Keratinocyte (primary cell): ENCODE data around the gene NIBAN1. TPM values are rescaled to one million over a fixed set of nuclear protein-coding genes. Genes with fewer than 3 reads are reported as not detected.

ENCODE experiments used
- DNase-seq: peaks from one replicate; pipeline ENCODE4 v3.0.0-alpha.2; 2011; ENCODE audit warnings: low read depth, missing footprints, low spot score
- FAIRE-seq: peaks from 2 replicates; lab custom pipeline; 2011; peaks lifted over from hg19 to GRCh38; lab: Jason Lieb, UNC
- H2AFZ ChIP-seq: 2 replicates; pipeline ENCODE4 v1.6.0; 2012; ENCODE audit warnings: low read length, control low read depth, inconsistent platforms; ENCODE audit not compliant: control insufficient read depth
- H3K27ac ChIP-seq: 2 replicates; pipeline ENCODE4 v1.5.1; 2011; ENCODE audit warnings: low read length; ENCODE audit not compliant: control insufficient read depth, insufficient read depth
- H3K27me3 ChIP-seq: 3 replicates; pipeline ENCODE4 v1.6.0; 2011; ENCODE audit warnings: low read length; ENCODE audit not compliant: control insufficient read depth, insufficient read depth; ENCODE audit errors: extremely low read depth
- H3K36me3 ChIP-seq, 2 experiments: 2 replicates in 1 of 2; 3 replicates in 1 of 2; pipeline ENCODE4 v1.5.1; 2011; ENCODE audit warnings: low read length in 2 of 2, mild to moderate bottlenecking in 1 of 2; ENCODE audit not compliant: control insufficient read depth in 2 of 2, insufficient read depth in 2 of 2; ENCODE audit errors: extremely low read depth in 1 of 2
- H3K4me1 ChIP-seq: 3 replicates; pipeline ENCODE4 v1.5.1; 2011; ENCODE audit warnings: low read length; ENCODE audit not compliant: control insufficient read depth, insufficient read depth; ENCODE audit errors: extremely low read depth
- H3K4me2 ChIP-seq: 3 replicates; pipeline ENCODE4 v1.6.0; 2011; ENCODE audit warnings: low read depth, low read length; ENCODE audit not compliant: control insufficient read depth, insufficient read depth; ENCODE audit errors: extremely low read depth
- H3K4me3 ChIP-seq, 3 experiments: fragments of 200-600 bp in 1 of 3; sonication (generic) in 1 of 3; 2 replicates in 2 of 3; 3 replicates in 1 of 3; pipeline ENCODE4 v1.5.1; 2011 to 2016; ENCODE audit warnings: low read length in 3 of 3, mild to moderate bottlenecking in 3 of 3, control low read depth in 2 of 3, inconsistent platforms in 1 of 3, low read depth in 1 of 3, mixed read lengths in 1 of 3, mixed run types in 1 of 3, moderate library complexity in 1 of 3; ENCODE audit not compliant: control insufficient read depth in 2 of 3, insufficient read depth in 2 of 3; ENCODE audit errors: extremely low read depth in 1 of 3
- H3K79me2 ChIP-seq: 2 replicates; pipeline ENCODE4 v1.6.0; 2012; ENCODE audit warnings: low read length; ENCODE audit not compliant: control insufficient read depth, insufficient read depth
- H3K9ac ChIP-seq: 3 replicates; pipeline ENCODE4 v1.6.0; 2011; ENCODE audit warnings: low read length; ENCODE audit not compliant: control insufficient read depth, insufficient read depth; ENCODE audit errors: extremely low read depth
- H3K9me1 ChIP-seq: 3 replicates; pipeline ENCODE4 v1.6.0; 2011; ENCODE audit warnings: low read length; ENCODE audit not compliant: control insufficient read depth, insufficient read depth; ENCODE audit errors: extremely low read depth
- H3K9me3 ChIP-seq: 2 replicates; pipeline ENCODE4 v1.5.1; 2012; ENCODE audit warnings: low read depth, low read length; ENCODE audit not compliant: control insufficient read depth
- H4K20me1 ChIP-seq: 3 replicates; pipeline ENCODE4 v1.6.0; 2011; ENCODE audit warnings: low read length; ENCODE audit not compliant: control insufficient read depth, insufficient read depth; ENCODE audit errors: extremely low read depth
- CTCF ChIP-seq, 3 experiments: IDR thresholded peaks in 1 of 3; conservative IDR thresholded peaks in 1 of 3; optimal IDR thresholded peaks in 1 of 3; 2 replicates in 2 of 3; 3 replicates in 1 of 3; pipeline versions ENCODE3 to v1.5.1; 2011; ENCODE audit warnings: low read length in 3 of 3, mild to moderate bottlenecking in 3 of 3, moderate library complexity in 2 of 3, control low read depth in 1 of 3, inconsistent platforms in 1 of 3; ENCODE audit not compliant: insufficient read depth in 2 of 3; ENCODE audit errors: extremely low read depth in 1 of 3
- EZH2 ChIP-seq: IDR thresholded peaks from one replicate; pipeline ENCODE4 v1.6.1; 2012; ENCODE audit warnings: inconsistent platforms, mild to moderate bottlenecking, low read length, moderate library complexity
- dilution Hi-C: fragments of 300-500 bp; cut with MboI; formaldehyde crosslinking; loops from one replicate; pipeline ENCODE4 v1.7.0; 2020; ENCODE audit warnings: low sequenced_read_pairs; ENCODE audit not compliant: extremely low pct_ligation_motif_present
- polyA plus RNA-seq, 5 experiments: library from polyadenylated mRNA; depleted of rRNA in 3 of 5; stranded (reverse) in 3 of 5; stranded (forward) in 1 of 5; unstranded in 1 of 5; fragments of >200 nt; gene quantifications; 1 replicate in 1 of 5; 2 replicates in 3 of 5; 3 replicates in 1 of 5; pipeline versions ENCODE4 v1.2.1 to v1.2.3, GENCODE V29; 2011 to 2012; ENCODE audit warnings: missing spikeins in 2 of 5, low read depth in 1 of 5, low replicate concordance in 1 of 5

NIBAN1 gene
- polyA plus RNA-seq, 1 donor (not counting 4 experiments of a cell fraction or from before 2014, with no cell fraction given) = 10.6 TPM

GRCh38 chr1:184965439-184965838 is 8.9 kb downstream of the NIBAN1 start:
- H3K27me3 ChIP-seq = no peaks in the 10 kb centered on the region
- no peaks in the 10 kb centered on the region for H3K79me2 ChIP-seq
- H3K9me3 ChIP-seq = no peaks in the 10 kb centered on the region
- dilution Hi-C loops = no loop called here
- peaks cover 11% of the 10 kb centered on the region for H3K4me1 ChIP-seq
- no peak overlapping the region for H3K4me2 ChIP-seq
- FAIRE-seq (no peak), DNase-seq (no peak)
- H3K36me3 ChIP-seq = no peaks in the 10 kb centered on the region
- no peaks in the 10 kb centered on the region for H3K9me1 ChIP-seq
- H4K20me1 ChIP-seq = no peaks in the 10 kb centered on the region
- TF ChIP-seq CTCF (optimal IDR thresholded peaks at IDR 0.05 in 1 of 3, IDR thresholded peaks at IDR 0.05 in 1 of 3, conservative IDR thresholded peaks at IDR 0.05 in 1 of 3; ENCODE audit: extremely low read depth in 1 of 3, insufficient read depth in 2 of 3, low read length in 3 of 3) (no peak), EZH2 (no peak)
- no peak overlapping the region for H3K9ac ChIP-seq
- no peak overlapping the region for H3K27ac ChIP-seq
- no peak overlapping the region for H3K4me3 ChIP-seq
- no peak overlapping the region for H2AFZ ChIP-seq

- FAIRE-seq = no peak
- Histone ChIP-seq H3K27ac (no peak overlapping the region), H3K4me3 (no peak overlapping the region), H3K9me1 (peaks cover 3% of the 10 kb centered on the region), H3K79me2 (no peaks in the 10 kb centered on the region), H3K36me3 (no peaks in the 10 kb centered on the region), H4K20me1 (no peaks in the 10 kb centered on the region), H3K4me1 (peaks cover 11% of the 10 kb centered on the region), H3K27me3 (no peaks in the 10 kb centered on the region), H3K9me3 (no peaks in the 10 kb centered on the region), H2AFZ (no peak overlapping the region), H3K4me2 (no peak overlapping the region), H3K9ac (no peak overlapping the region)
- no peak for DNase-seq
- dilution Hi-C loops = no loop called here
- TF ChIP-seq EZH2 (no peak), CTCF (optimal IDR thresholded peaks at IDR 0.05 in 1 of 3, IDR thresholded peaks at IDR 0.05 in 1 of 3, conservative IDR thresholded peaks at IDR 0.05 in 1 of 3; ENCODE audit: extremely low read depth in 1 of 3, insufficient read depth in 2 of 3, low read length in 3 of 3) (no peak)
These were observed 14.7 kb downstream of the NIBAN1 start for GRCh38 chr1:184959626-184960025.
